C4-2B (cell line): ENCODE data around the gene HS3ST6.

Experiments used
- ZFX ChIP-seq: fragments of 450-650 bp; IDR thresholded peaks from 2 replicates; pipeline ENCODE4 v1.6.1; 2017
- TF ChIP-seq, protein P1 (sequence below): fragments of 450-650 bp; conservative IDR thresholded peaks from 2 replicates; pipeline ENCODE4 v1.5.1; 2017; ENCODE audit warnings: mild to moderate bottlenecking

- TF ChIP-seq, protein P1, sequence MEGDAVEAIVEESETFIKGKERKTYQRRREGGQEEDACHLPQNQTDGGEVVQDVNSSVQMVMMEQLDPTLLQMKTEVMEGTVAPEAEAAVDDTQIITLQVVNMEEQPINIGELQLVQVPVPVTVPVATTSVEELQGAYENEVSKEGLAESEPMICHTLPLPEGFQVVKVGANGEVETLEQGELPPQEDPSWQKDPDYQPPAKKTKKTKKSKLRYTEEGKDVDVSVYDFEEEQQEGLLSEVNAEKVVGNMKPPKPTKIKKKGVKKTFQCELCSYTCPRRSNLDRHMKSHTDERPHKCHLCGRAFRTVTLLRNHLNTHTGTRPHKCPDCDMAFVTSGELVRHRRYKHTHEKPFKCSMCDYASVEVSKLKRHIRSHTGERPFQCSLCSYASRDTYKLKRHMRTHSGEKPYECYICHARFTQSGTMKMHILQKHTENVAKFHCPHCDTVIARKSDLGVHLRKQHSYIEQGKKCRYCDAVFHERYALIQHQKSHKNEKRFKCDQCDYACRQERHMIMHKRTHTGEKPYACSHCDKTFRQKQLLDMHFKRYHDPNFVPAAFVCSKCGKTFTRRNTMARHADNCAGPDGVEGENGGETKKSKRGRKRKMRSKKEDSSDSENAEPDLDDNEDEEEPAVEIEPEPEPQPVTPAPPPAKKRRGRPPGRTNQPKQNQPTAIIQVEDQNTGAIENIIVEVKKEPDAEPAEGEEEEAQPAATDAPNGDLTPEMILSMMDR = no peak
- no peak for TF ChIP-seq ZFX
Observed at GRCh38 chr16:1890024-1890707, 28.0 kb downstream of the HS3ST6 start.
